GM21529 (cell line): Measurements from ENCODE around the gene SPPL2C.

Experiments
- ATAC-seq: cut with Tn5 transposase; IDR thresholded peaks from one replicate; pipeline ENCODE4 v1.9.1; 2021; ENCODE audit not compliant: unreplicated experiment

SPPL2C gene, protein sequence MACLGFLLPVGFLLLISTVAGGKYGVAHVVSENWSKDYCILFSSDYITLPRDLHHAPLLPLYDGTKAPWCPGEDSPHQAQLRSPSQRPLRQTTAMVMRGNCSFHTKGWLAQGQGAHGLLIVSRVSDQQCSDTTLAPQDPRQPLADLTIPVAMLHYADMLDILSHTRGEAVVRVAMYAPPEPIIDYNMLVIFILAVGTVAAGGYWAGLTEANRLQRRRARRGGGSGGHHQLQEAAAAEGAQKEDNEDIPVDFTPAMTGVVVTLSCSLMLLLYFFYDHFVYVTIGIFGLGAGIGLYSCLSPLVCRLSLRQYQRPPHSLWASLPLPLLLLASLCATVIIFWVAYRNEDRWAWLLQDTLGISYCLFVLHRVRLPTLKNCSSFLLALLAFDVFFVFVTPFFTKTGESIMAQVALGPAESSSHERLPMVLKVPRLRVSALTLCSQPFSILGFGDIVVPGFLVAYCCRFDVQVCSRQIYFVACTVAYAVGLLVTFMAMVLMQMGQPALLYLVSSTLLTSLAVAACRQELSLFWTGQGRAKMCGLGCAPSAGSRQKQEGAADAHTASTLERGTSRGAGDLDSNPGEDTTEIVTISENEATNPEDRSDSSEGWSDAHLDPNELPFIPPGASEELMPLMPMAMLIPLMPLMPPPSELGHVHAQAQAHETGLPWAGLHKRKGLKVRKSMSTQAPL

DNA sequence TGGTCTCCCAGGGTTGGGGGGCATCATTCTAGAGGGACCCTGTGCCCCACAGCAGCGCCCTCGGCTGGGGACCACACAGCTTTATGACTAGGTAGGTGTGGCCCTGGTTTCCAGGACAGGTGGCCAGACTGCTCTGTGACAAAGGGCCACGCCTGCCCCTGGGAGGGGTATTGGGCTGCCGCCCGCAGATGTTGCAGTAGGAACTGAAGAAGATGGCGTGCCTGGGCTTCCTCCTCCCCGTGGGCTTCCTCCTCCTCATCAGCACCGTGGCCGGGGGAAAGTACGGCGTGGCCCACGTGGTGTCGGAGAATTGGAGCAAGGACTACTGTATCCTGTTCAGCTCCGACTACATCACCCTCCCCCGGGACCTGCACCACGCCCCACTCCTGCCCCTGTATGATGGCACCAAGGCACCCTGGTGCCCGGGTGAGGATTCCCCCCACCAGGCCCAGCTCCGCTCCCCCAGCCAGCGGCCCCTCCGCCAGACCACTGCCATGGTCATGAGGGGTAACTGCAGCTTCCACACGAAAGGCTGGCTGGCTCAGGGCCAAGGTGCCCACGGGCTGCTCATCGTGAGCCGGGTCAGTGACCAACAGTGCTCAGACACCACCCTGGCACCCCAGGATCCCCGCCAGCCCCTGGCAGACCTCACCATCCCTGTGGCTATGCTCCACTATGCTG, at the start of gene SPPL2C:
Gene SPPL2C (plus strand): TSS at position 187 of the 681 bp plus-strand sequence. CDS start 26 bp downstream, at position 213.
- no peak for ATAC-seq

DNA sequence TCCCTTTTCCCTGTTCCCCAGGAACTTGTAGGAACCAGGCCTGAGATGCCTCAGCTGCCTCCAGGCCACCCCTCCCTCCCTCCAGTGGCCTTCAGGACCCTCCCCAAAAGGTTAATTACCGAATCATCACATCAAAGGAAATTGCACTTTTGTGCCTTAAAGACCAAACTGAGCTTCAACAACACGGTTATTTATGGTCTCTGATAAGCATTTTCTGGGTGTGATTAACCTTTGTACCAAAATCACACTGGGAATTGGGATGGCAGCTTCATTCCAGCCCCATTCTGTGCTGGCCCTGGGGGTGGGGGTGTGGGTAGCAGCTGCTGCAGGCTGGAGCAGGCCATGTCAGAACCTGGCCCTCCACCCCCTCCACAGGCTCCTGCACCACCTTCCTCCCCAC, 43.9 kb upstream of the SPPL2C start:
- no peak for ATAC-seq

DNA sequence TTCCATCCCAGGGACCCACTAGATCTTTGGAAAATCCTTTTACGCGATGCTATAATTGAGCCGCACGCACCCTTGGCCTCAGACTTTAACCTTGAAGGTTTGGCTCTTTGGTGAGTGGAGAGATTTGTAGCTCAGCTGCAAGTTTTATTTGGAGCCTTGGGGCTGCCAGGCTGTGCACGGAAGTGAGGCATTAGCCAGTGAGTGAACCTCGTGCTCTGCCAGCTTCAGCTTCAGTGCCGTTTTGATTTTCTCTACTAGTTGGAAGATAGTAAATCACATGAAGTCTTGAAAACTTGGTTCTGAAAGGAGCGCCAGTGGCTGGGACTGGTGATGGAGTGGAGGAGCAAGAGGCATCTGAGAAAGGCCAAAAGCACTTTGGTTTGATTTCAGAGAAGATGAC, 43.3 kb upstream of the SPPL2C start:
- no peak for ATAC-seq

DNA sequence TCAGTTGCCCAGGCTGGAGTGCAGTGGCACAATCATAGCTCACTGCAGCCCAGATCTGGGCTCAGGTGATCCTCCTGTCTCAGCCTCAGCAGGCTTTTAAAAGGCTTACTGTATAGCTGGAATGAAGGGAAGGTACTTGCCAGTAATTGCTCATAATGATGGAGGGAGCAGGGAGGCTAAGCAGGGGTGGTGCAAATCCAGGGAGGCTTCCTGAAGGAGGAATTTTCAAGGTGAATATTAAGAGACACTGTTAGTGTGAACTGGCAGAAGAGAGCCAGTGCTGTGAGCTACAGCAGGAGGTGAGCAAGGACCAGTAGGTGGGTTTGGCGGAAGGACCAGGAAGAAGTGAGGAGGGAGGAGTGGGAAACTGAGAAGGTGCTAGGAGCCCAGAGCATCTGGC, 35.8 kb upstream of the SPPL2C start:
- ATAC-seq, result no peak

DNA sequence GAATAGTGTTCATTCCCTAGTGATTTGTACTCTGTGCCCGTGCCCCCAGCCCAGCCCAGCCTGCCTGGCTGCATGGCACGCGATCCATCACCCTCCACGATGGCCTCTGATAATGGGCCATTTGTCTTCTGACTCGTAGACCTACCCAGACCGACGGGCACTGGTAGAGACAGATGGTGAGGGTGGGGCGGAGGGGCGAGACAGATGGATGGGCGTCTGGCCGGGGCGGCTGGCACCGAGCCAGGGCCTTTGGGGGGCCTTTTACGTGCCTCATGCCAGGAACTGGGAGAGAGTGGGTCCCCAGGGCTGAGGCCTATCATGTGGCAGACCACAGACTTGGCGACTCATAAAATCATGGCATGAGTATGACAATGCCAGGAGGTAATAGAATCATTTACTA, 35.2 kb upstream of the SPPL2C start:
- ATAC-seq, result no peak

DNA sequence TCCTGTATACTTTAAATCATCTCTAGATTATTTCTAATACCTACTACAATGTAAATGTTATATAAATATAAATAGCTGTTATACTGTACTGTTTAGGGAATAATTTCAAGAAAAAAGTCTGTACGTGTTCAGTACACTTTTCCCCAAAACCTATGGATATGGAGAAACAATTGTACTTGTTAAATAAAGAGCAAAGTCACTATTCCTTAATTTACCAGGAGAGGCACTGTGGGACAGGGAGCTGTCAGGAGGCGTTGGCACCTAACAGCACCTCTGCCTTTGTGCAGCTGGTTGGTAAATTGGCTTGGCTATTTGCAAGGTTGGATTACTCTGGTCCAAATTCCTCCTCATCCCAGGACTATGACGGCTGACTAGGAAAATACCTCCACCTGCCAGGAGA, 32.6 kb upstream of the SPPL2C start:
- no peak for ATAC-seq

DNA sequence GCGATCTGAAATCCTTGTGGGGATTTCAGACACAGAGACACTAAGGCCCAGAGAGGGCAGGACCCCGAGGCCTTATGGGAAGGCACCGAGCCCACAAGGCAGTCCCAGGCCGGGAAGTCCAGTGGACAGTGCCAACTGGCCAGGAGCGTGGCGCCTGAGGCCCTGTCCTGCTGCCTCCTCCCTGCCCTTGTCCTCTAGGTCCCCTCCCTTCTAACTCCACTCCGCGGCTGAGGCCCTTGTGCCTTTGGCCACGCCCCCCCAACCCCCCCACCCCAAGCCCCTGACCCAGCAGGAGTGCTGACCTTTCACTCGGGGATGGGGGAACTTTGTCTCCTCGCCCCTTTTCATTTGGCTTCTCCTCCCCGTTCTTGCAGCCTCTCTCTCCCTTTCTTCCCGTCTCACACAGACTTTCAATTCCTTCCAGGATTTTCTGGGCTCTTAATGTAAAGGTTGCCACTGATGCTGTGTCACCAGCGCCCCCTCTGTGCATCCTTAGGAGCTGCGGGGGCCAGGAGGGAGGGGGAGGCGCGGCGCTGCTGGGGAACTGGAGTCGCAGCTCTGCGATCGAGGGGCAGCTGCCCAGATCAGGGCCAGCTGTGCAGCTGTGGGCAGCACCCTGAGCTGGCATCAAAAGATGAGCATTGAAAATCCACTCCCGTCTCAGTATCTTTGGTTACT, 31.5 kb upstream of the SPPL2C start:
- ATAC-seq, result no peak

DNA sequence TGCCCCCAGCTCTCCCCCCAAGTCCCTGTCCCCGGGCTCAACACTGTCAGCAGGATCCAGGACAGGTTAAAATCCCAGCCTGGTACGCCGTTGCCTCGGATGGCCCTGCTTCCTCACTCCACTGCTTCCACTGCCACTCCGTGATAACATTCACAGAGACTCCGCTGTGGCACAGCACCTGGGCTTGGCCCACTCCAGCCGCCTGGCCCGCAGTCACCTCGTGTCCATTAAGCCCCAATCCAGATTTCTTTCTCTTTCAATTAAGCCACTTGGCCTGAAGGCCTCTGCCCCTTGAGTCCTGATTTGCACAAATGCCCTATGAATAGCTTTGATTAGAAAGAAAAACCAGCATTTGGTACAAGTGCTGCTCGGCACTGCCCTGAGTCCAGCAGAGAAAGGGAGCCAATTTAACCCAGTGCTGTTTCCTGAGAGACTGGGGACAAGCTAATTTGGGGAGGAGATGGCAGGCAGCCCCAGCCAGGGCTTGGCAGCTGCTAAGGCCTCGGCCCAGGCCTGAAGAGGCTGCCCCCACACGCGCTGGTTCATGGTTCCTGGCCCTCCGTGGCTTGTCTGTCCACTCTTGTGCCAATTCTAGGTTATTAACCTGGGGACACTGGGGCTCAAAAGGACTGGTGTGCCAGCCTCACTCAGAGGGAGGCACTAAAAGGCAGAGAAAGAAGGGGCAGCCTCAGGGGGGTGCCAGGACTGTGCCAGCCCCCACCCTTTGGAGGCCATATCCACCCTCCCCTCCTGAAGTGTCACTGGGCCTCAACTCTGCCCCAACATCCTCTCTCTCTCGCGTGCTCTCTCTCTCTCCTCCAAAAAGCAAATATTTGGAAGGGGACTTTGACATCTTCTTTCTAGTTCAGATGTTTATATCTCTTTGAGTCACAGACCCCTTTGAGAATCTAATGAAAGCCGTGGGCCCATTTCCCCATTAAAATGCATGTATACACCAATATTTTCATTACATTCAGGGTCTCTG, 29.8 kb upstream of the SPPL2C start:
- no peak for ATAC-seq

DNA sequence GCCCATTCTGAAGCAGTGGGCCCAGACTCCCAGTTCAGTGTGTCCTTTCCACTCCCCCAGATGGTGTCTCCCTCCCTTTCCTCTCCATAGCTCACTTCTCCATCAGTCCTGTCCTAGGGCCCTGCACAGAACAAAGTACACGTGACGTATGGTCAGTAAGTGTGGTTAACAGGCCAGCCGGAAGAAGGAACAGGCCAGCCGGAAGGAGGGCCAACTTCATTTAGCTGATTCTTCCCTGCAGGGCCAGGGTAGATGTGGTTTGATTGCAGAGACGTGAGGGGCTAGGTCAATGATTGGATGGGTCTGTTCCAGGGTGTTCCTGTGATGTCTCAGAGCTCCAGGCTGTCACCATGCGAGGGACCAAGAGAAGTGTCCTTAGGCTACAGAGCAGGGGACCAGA, 28.9 kb upstream of the SPPL2C start:
- ATAC-seq, result no peak

DNA sequence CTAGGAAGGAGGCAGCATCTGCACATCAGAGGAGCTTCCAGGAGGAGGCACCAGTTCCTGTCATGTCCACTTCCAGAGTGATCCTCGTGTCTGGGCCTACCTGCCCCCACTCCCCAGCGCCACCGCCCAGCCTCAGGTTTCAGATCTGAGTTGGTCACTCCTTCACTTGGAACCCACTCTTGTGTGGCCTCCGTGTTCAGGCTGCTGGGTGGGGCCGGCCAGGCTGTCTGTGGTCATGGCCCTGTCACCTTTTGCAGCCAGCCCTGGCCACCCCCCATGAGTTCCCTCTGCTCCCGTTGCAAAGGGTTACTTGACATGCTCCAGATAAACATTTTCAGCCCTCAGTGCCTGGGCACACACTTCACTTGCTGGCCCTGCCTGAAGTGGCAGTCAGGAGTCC, 26.6 kb upstream of the SPPL2C start:
- ATAC-seq, result no peak

DNA sequence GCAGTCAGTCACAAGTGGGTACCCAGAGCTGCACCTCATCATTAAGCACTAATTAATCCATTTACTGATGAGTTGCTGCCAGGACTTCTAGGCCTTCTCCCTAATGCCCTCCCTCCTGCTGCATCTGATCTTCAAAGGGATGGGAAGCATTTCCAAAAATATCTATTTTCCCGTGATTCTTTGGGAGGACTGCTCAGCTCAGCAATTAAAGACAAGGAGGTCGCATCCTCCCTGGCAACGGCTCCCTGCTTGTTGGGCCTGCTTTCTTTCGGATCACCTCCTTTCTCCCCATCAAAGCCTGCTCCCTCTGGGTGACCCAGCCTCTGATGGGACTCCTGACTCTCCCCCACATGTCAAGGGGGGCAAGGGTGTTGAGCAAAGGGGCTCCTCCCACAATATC, 26.0 kb upstream of the SPPL2C start:
- no peak for ATAC-seq

DNA sequence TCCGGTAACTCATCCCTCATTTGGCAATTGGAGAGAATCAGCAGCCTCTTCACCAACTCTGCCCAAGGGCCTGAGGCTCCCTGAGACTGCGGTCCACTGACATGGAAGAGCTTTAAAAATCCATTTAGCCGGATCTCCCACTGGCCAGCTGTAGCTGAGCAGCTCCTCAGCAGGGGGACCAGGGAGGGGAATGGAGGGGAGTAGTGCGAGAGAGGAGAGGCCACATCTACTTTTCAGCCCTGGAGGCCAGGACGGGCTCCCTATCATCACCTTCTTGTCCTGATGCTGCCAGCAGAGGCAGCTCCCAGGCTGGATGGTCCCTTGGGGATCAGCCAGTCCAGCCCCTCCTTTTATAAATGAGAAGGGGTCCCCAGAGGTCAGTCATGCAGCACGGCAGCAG, 25.0 kb upstream of the SPPL2C start:
- ATAC-seq, result no peak

DNA sequence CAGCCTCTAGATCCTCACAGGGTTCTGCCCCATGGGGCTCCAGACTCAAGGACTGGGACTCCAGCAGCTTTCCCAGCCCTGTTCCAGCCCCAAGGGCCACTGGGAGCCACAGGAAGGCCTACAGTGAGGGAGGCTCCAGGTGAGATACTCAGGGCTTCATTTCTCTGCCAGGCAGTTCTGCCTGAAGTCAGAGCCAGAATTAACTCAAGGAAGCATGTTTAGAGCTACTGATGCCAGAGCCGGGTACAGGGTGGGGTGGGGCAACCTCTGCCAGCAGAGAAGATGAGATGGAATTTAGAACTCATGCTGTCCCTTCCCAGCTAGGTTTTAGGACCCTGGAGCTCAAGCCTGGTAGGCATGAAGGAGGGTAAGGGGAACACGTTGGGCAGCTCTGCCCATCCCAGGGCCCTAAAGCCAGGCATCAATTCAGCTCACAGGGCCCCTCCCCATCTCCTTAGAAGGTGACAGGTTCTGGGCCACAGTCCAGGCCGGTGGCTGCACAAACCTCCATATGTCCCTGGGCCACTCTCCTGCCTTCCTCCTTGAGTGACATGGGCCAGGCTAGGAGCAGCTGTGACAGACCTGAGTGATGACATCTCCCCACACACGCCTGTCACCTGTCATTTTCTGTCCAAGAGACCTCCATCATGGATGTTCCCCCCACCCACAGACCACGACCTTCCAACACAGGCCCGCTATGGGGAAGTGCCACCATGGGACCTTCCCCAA, 24.5 kb upstream of the SPPL2C start:
- ATAC-seq, result no peak

DNA sequence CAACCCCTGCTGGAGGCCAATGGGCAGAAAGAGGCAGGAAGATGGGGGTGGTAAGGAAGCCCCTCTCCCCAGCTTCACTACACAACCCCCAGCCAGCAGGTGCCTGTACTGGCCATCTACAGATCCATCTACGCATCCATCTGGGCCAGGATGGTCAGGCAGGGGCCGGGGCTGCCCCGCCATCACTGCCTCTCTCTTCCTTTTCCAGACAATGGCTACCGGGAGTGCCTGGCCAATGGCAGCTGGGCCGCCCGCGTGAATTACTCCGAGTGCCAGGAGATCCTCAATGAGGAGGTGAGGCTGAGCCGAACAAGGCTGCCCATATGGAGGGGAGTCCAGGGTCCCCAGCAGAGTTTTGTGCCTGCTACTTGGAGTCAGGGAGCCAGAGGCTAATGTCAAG, 23.5 kb upstream of the SPPL2C start:
- ATAC-seq, result no peak

DNA sequence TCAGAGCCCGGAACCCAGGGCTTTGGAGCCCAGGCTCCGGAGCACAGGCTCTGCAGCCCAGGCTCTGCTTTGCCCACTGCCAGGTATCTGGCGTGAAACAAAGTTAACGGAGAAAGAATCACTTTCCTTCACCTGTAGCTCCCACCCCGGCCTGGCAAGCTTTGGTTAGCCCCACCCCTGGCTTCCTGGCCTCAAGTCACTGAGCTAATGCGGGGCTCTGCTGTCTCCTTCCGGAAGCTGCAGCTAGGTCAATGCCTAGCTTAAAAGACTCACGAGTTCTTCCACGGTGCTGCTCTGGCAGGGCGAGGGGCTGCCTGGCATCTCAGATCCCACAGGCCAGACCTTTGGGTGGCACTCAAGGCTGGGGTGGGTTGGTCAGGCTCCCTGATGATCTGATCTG, 21.1 kb upstream of the SPPL2C start:
- ATAC-seq, result no peak

DNA sequence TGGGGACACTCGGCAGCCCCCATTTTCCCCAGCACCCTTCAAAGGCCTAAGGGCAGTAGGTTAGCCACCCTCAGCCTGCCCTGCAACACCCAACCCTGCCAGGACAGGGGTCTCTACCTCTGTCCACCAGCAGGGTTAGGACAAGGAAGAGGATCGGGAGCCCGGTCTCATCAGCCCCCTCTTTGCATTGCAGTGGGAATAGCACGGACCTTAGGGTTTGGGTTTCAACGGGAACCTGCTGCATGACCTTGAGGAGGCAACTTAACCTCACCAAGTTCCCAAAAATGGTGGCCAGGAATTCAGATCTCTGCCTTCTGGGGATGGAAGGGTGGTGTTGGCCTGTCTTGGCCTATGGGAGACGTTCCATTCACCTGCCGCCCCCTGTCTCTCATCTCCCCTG, 20.2 kb upstream of the SPPL2C start:
- ATAC-seq, result no peak

DNA sequence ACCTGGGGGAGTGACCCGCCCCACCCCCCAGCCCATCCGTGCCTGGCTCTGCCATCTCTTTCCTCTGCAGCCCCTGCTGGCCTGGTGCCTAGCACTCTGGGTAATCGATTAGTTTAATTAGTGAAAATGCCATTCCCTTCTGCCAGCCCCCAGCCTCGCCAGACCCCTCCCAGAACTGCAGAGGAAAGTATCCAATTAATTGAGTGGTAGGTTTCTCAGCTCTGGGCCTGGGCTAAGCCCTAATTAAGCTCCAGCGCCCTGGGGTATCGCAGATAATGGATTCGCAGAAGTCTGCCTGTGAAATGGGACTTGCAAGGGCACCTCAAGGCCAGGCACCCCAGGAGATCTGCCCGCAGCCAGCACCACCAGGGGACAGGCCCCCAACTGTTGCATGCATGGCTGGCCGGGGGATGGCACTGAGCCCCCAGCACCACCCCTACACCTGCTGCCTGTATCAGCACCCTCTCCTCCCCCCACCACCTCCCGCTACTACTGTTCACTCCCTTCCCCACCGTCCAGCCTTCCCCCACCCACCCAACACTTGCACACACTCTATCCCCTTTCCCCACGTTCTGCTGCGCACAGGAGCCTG, 19.7 kb upstream of the SPPL2C start:
- no peak for ATAC-seq

DNA sequence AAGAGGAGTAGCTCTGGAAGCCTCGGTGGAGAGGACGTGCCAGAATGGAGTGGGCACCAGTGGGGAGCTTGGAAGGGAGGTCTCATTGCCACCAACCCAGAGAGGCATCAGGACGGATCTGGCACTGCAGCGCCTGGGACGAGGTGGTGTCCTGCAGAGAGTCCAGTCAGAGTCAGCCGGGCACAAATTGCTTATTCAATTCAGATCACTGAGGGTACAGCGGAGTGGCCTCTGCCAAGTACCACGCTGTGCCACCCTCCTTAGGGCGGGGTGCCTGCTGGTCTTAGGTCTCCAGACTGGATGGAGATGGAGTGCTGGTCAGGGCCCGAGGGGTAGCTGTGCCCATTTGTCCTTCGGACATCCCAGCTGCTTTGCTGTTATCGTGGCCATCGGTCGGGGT, 18.9 kb upstream of the SPPL2C start:
- no peak for ATAC-seq

DNA sequence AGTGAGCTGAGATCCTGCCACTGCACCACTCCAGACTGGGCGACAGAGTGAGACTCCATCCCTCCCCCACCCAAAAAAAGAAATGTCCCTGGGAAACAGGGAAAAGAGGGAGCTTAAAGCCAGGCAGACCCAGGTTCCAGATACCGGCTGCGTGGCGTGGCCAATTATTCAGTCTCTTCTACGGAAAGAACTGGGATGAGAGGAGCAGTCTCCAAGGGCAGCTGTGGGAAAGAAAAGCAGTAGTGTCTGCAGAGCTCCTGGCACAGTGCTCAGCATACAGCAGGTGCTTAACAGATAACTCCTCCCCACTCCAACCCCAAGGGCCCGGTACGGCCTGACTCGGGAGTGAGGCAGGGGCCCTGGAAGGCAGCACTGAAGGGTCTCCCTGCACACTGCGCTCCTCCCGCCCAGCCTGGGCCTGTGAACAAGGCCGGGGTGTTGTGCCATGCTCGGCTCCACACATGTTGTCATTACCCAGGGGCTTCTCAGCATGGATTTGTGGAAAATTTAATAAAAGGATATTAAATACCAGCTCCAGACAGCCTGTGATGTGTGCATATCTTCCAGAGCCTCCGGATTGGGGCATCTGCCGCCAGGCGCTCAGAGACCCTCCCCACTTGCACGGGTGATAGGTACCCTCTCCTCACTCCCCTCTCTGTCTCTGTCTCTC, 17.6 kb upstream of the SPPL2C start:
- no peak for ATAC-seq
